Neural progenitor cell (in vitro differentiated cells): ENCODE measurements around the gene INO80C.

Experiments
- CTCF ChIP-seq: fragments of 200-600 bp; sonication (generic); IDR thresholded peaks from 2 replicates; pipeline ENCODE4 v1.5.1; 2017; ENCODE audit warnings: antibody characterized with exemption, mild to moderate bottlenecking
- EZH2 ChIP-seq: fragments of 200-600 bp; sonication (generic); IDR thresholded peaks from 2 replicates; pipeline ENCODE4 v1.6.1; 2017; ENCODE audit warnings: antibody characterized with exemption, mild to moderate bottlenecking, moderate library complexity

GRCh38 chr18:35511428-35511827, 13.7 kb upstream of the INO80C start:
- TF ChIP-seq CTCF, result no peak
- TF ChIP-seq EZH2, result no peak
